Measurements from ENCODE around the gene THAP6. TPM values are rescaled to one million over a fixed set of nuclear protein-coding genes. Genes with fewer than 3 reads are reported as not detected.

Gene THAP6
- total RNA-seq, 6 experiments from 2014 or later: 6.8 to 11.5 (median 10.0) TPM

- no peaks in the 10 kb centered on the region for H3K4me1 ChIP-seq
- DNase-seq: no peak
- TF ChIP-seq POLR2A (IDR thresholded peaks at IDR 0.05) (no peak), CTCF (IDR thresholded peaks at IDR 0.05) (no peak)
- no peak overlapping the region for H3K4me3 ChIP-seq
- H3K9me3 ChIP-seq: no peaks in the 10 kb centered on the region
- WGBS (ENCODE audit: insufficient coverage, low coverage, low lambda C conversion rate, missing lambda C conversion rate): 60% methylated on average over 8 of the region's 8 CpGs
- ATAC-seq: no peak
- no peaks in the 10 kb centered on the region for H3K27me3 ChIP-seq
- H3K36me3 ChIP-seq: no peaks in the 10 kb centered on the region
- no peak overlapping the region for H3K27ac ChIP-seq
- intact Hi-C loops (cut with DNase I): no loop called here
These were observed 47.5 kb downstream of the THAP6 start for GRCh38 chr4:75561789-75562188.

- TF ChIP-seq CTCF (IDR thresholded peaks at IDR 0.05): no peak
- TF ChIP-seq POLR2A (IDR thresholded peaks at IDR 0.05): no peak
- intact Hi-C loops (cut with DNase I): no loop called here
- DNase-seq (no peak), ATAC-seq (no peak)
- 79% methylated on average over 11 of the region's 11 CpGs for WGBS (ENCODE audit: insufficient coverage, low coverage, low lambda C conversion rate, missing lambda C conversion rate)
- Histone ChIP-seq H3K36me3 (no peaks in the 10 kb centered on the region), H3K27me3 (no peaks in the 10 kb centered on the region), H3K27ac (no peak overlapping the region), H3K4me3 (no peak overlapping the region), H3K4me1 (no peaks in the 10 kb centered on the region), H3K9me3 (no peaks in the 10 kb centered on the region)
These were observed 49.8 kb downstream of the THAP6 start for GRCh38 chr4:75564023-75564422.

DNA sequence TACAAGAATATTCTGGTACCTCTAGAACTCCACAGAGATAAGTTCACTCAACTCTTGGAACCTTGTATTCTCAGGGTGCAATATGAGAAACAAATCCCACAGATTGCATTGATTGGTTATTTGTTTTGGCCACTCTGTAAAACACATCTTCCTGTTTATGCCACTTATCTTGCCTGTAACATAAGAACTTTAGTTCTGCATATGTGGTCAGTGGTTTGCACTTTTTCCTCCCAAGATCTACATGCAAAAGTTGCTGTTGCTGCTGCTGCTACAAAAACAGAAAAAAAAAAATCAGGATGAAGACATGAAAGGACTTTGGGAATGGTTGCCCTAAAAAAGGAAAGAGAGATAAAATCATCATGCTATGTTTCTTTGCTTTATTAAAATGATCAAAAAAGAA lies 51.2 kb downstream of the THAP6 start:
- H3K27ac ChIP-seq: no peak overlapping the region
- intact Hi-C loops (cut with DNase I): no loop called here
- no peak for TF ChIP-seq POLR2A (IDR thresholded peaks at IDR 0.05)
- no peak for TF ChIP-seq CTCF (IDR thresholded peaks at IDR 0.05)
- no peaks in the 10 kb centered on the region for H3K9me3 ChIP-seq
- DNase-seq (no peak), ATAC-seq (no peak)
- no peak overlapping the region for H3K4me3 ChIP-seq
- H3K36me3 ChIP-seq: no peaks in the 10 kb centered on the region
- no peaks in the 10 kb centered on the region for H3K27me3 ChIP-seq
- no peaks in the 10 kb centered on the region for H3K4me1 ChIP-seq

- TF ChIP-seq CTCF (IDR thresholded peaks at IDR 0.05) (no peak), POLR2A (IDR thresholded peaks at IDR 0.05) (no peak)
- Histone ChIP-seq H3K4me1 (no peaks in the 10 kb centered on the region), H3K27me3 (no peaks in the 10 kb centered on the region), H3K9me3 (no peaks in the 10 kb centered on the region), H3K4me3 (no peak overlapping the region), H3K36me3 (no peaks in the 10 kb centered on the region), H3K27ac (no peak overlapping the region)
- 0% methylated on average over 1 of the region's 1 CpG for WGBS (ENCODE audit: insufficient coverage, low coverage, low lambda C conversion rate, missing lambda C conversion rate)
- peak in 1 of 4 donors; percentile 17 for ATAC-seq
- intact Hi-C loops (cut with DNase I): no loop called here
- no peak for DNase-seq
These were observed 52.6 kb downstream of the THAP6 start for GRCh38 chr4:75566911-75567310.

DNA sequence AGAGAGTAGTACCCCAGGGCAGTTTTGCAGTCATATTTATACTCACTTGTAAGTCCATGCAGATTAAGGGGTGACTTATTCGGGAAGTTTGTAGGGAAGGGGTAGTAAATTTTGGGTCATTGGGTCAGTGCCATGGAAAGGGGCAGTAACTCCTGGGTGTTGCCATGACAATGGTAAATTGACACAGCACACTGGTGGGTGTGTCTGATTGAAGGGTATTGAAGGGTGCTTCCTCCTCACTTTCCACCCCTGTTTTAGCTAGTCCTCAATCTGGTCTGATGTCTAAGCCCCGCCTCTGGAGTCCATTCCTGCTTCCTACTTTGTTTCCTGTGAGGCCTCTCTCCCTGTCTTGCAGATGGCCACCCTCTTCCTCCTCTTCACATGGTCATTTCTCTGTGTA lies 53.5 kb downstream of the THAP6 start:
- Histone ChIP-seq H3K27ac (no peak overlapping the region), H3K27me3 (no peaks in the 10 kb centered on the region), H3K4me1 (no peaks in the 10 kb centered on the region), H3K36me3 (no peaks in the 10 kb centered on the region), H3K9me3 (no peaks in the 10 kb centered on the region), H3K4me3 (no peak overlapping the region)
- 78% methylated on average over 2 of the region's 2 CpGs for WGBS (ENCODE audit: insufficient coverage, low coverage, low lambda C conversion rate, missing lambda C conversion rate)
- intact Hi-C loops (cut with DNase I): no loop called here
- ATAC-seq (peak in 1 of 4 donors; percentile 27), DNase-seq (no peak)
- no peak for TF ChIP-seq CTCF (IDR thresholded peaks at IDR 0.05)
- TF ChIP-seq POLR2A (IDR thresholded peaks at IDR 0.05): no peak

All from right lobe of liver (tissue), 6 donors.